Measurements from ENCODE around the gene MFAP4.

Gene MFAP4

DNA sequence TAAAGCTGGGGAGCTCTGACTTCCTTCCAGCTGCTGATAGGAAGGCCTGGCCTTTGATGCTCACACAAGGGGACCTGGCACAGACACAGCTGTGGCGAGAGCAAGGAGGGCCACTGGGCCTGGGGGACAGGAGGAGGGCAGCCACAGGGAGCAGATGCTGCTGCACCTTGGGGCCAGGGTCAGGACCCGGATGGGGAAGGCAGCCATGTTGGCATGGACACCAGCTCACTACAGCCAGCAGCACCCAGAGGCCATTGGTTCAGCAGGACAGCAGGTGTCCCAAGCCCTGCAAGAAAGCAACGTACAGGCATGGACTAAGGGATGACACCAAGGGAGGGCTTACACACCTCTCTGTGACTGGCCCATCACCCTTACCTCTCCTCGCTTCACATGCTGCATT is 16.0 kb upstream of the MFAP4 start:
- Histone ChIP-seq H3K27ac (no peak overlapping the region), H3K4me3 (no peak overlapping the region)
- no peak for DNase-seq (ENCODE audit: low spot score)
- TF ChIP-seq, protein P1, sequence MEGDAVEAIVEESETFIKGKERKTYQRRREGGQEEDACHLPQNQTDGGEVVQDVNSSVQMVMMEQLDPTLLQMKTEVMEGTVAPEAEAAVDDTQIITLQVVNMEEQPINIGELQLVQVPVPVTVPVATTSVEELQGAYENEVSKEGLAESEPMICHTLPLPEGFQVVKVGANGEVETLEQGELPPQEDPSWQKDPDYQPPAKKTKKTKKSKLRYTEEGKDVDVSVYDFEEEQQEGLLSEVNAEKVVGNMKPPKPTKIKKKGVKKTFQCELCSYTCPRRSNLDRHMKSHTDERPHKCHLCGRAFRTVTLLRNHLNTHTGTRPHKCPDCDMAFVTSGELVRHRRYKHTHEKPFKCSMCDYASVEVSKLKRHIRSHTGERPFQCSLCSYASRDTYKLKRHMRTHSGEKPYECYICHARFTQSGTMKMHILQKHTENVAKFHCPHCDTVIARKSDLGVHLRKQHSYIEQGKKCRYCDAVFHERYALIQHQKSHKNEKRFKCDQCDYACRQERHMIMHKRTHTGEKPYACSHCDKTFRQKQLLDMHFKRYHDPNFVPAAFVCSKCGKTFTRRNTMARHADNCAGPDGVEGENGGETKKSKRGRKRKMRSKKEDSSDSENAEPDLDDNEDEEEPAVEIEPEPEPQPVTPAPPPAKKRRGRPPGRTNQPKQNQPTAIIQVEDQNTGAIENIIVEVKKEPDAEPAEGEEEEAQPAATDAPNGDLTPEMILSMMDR (IDR thresholded peaks at IDR 0.05) = no peak

DNA sequence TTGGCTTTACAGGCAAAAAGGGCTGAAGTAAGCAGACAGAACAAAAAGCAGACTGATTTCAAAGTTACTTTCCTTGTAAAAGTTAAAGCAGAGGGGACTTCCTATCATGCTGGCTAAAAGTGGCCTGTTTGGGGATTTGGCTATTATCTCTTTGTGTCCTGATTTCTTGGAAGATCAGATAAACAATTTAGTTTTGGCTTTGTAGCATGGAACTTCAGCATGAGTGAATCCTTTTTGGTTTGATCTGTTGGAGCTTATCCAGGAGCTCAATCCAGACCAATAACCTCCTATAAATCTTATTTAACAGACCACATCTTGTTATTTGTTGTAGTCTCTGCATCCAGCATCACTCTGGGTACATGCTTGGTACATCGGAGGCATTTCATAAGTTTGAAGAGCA is 15.2 kb upstream of the MFAP4 start:
- H3K4me3 ChIP-seq = no peak overlapping the region
- no peak for DNase-seq (ENCODE audit: low spot score)
- no peak overlapping the region for H3K27ac ChIP-seq
- TF ChIP-seq, protein P1 (IDR thresholded peaks at IDR 0.05) = no peak

DNA sequence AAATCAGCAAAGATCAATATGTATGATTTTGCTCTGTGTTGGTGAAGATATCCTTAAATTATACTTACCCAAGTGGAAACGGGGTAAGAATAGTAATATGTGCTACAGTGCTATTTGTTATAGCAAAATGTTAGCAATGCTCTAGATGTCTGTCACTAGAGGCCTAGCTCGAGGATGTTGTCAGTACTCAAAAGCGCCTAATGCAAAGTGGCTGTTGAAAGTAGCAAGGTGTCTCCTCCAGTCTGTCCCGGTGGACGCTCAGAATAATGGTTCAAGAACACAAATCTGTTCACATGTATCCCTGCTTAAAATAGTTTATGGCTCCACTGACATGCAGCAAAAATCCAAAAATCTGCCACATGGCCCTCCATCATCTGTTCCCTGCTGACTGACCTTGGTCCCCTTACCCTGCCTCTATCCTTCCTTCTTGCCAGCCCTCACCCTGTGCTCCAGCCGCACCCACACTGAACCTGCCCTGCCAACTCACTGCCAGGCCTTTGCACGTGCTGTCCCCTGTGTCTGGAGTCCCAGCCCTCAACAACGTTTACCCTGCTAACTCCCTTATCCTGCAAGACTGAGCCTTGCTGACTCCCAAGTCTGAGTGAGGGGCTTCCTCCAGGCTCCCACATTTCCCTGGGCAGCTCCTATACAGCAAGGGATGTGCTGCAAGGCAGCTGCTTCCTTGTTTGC is 14.5 kb upstream of the MFAP4 start:
- Histone ChIP-seq H3K4me3 (no peak overlapping the region), H3K27ac (no peak overlapping the region)
- DNase-seq (ENCODE audit: low spot score) = peak; percentile 70
- TF ChIP-seq, protein P1 (IDR thresholded peaks at IDR 0.05) = no peak

DNA sequence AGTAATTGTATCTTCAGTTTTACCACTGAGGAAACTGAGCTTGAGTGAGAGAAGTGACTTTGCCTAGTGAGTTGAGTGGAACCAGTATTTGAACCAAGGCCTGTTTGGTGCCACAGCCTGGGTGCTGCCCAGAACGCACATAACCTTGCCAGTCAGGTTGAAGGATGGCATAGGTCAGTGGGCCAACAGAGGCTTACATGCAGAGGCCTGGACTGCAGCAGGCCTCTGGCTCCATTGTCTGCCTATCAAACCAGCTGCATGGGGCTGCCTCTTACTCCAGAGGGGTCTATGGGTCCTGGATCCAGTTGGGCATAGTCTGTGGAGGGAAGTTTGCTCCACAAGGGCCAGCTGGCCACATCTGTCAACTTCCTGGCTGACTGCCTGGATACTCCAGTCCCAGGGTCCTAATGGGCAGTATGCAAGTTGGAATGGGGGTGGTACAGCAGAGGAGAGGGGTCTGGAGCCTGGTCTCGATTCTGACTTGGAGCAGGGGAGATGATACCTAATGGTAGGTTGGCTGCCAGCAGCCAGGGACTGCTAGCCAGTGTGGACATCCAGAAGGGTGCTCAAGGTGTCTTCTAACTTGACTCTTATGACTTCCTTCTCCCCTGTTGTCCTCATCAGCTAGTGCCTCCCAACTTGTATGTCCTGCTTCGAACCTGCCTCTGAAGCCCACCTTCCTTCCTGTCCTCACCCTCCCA is 12.9 kb upstream of the MFAP4 start:
- peak; percentile 73 for DNase-seq (ENCODE audit: low spot score)
- TF ChIP-seq, protein P1 (IDR thresholded peaks at IDR 0.05) = no peak
- Histone ChIP-seq H3K4me3 (no peak overlapping the region), H3K27ac (peak overlapping the region in 1 of 2 donors; percentile 48)

DNA sequence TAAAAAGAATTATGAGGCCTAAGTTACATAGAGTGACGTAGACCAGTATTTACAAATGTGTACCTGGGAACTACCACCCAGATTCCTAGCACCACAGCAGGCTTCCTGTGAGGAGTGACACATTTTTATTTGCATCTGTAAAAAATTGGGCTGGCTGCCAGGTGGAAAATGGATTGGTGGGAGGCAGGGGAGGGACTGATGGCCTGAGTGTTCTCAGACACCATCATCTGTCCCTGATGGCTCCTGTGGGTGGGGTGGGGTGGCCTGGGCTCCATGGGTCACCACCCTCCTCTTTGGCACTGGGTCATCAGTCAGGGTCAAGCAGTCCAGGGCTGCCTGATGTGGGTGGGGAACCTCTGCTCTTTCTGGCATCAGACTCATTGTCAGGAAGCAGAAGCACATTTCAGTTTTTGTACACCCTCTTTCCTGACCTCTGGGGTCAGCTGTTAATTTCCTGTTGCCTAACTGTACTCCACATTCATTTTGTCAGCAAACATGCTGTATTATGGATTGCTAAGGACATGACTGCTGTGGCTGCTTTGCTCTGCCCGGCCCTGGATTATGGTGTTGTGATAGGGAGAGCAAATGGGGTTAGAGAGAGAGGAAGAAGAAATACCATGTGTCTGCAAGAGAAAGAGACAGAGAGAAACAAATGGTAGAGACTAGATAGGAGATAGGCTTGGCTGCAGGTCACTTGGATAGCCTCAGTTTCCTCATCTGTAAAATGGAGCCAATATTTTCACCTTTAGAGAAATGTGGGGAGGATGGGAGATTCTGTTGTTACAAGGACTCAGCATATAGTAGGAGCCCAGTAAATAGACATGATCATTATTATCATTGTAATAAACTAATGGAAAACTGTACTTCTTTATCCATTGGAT is 11.6 kb upstream of the MFAP4 start:
- Histone ChIP-seq H3K4me3 (no peak overlapping the region), H3K27ac (peak overlapping the region; percentile 74 to 82)
- TF ChIP-seq, protein P1 (IDR thresholded peaks at IDR 0.05) = no peak
- peak; percentile 80 for DNase-seq (ENCODE audit: low spot score)

DNA sequence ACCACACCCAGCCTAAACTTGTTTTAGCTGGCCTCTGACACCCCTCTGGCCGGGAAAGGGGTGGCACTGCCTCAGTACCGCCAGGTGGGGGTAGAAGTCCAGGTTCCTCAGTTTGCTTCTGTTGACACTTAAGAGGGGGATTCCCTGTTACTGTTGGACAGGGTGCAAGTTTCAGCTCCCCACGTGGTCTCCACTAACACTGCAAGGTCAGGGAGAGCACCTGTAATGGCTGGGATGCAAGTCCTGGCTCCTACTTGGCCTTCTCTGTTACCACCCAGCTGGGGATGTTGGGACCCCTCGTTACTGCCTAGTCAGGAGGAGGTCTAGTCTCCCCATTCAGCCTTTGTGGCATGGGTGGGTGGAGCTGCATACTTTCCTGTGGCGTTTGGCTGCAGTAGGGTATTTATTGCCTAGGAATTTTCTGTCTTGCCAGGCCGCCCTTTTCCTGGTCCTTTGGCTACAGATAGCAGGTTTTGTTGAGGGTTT is 10.6 kb upstream of the MFAP4 start:
- peak overlapping the region; percentile 74 to 82 for H3K27ac ChIP-seq
- H3K4me3 ChIP-seq = no peak overlapping the region
- peak; percentile 74 for DNase-seq (ENCODE audit: low spot score)
- TF ChIP-seq, protein P1 (IDR thresholded peaks at IDR 0.05) = no peak

Measured in coronary artery (tissue), 2 donors.